Naive thymus-derived CD4-positive, alpha-beta T cell (primary cell): ENCODE measurements around the gene TMUB2. TPM values are rescaled to one million over a fixed set of nuclear protein-coding genes. Genes with fewer than 3 reads are reported as not detected.
"Not testable (repeated sequence)": the region's sequence is repeated elsewhere in the genome, so short reads cannot be mapped to it uniquely, and the experiment has no call there.

ENCODE experiments used
- ATAC-seq: fragments of 150-1000 bp; cut with Tn5 transposase; 2 replicates; pipeline ENCODE4 v1.10.0; 2021; ENCODE audit warnings: mild to moderate bottlenecking, moderate library complexity
- CTCF ChIA-PET: fragments of 350-600 bp; sonication (Branson Sonifier 250); formaldehyde crosslinking; loops from one replicate; lab custom pipeline; 2021; ENCODE audit warnings: antibody characterized with exemption; lab: Charles Lee
- POLR2A ChIA-PET: fragments of 350-600 bp; sonication (Branson Sonifier 250); formaldehyde crosslinking; loops from one replicate; lab custom pipeline; 2021; ENCODE audit warnings: antibody characterized with exemption, inconsistent platforms; lab: Charles Lee
- DNase-seq, 9 donors: peaks; one replicate each; pipeline versions ENCODE4 v3.0.0 to v3.0.0-alpha.2; 2020 to 2022; ENCODE audit warnings: mixed read lengths in 1 of 9
- H3K27ac ChIP-seq: one replicate; pipeline ENCODE4 v1.7.0; 2013; ENCODE audit warnings: mild to moderate bottlenecking, low read depth, low read length, moderate library complexity
- H3K27me3 ChIP-seq, 2 donors: one replicate each; pipeline ENCODE4 v1.7.0; 2013; ENCODE audit warnings: low read length in 2 of 2, mild to moderate bottlenecking in 2 of 2, moderate library complexity in 2 of 2; ENCODE audit not compliant: control insufficient read depth in 2 of 2, insufficient read depth in 2 of 2
- H3K36me3 ChIP-seq, 3 experiments: 1 replicate in 2 of 3; 2 replicates in 1 of 3; pipeline ENCODE4 v1.7.0; 2013; ENCODE audit warnings: low read length in 3 of 3, mild to moderate bottlenecking in 3 of 3, moderate library complexity in 1 of 3; ENCODE audit not compliant: insufficient read depth in 3 of 3, control insufficient read depth in 2 of 3
- H3K4me1 ChIP-seq, 2 donors: one replicate each; pipeline ENCODE4 v1.7.0; 2013; ENCODE audit warnings: low read length in 2 of 2, mild to moderate bottlenecking in 2 of 2, moderate library complexity in 1 of 2; ENCODE audit not compliant: control insufficient read depth in 2 of 2, insufficient read depth in 2 of 2
- H3K4me3 ChIP-seq: 2 replicates; pipeline ENCODE4 v1.7.0; 2013; ENCODE audit warnings: mild to moderate bottlenecking, low read length
- H3K9me3 ChIP-seq, 3 experiments: 1 replicate in 2 of 3; 2 replicates in 1 of 3; pipeline ENCODE4 v1.7.0; 2013; ENCODE audit warnings: low read length in 3 of 3; ENCODE audit not compliant: control insufficient read depth in 2 of 3
- H3K27ac Mint-ChIP-seq, 9 donors: one replicate each; pipeline ENCODE4 v1.8.0; 2020 to 2022; ENCODE audit warnings: mixed read lengths in 9 of 9, mild to moderate bottlenecking in 8 of 9, moderate library complexity in 5 of 9, inconsistent platforms in 2 of 9
- H3K27me3 Mint-ChIP-seq, 5 donors: one replicate each; pipeline ENCODE4 v1.8.0; 2021 to 2022; ENCODE audit warnings: mixed read lengths in 5 of 5, mild to moderate bottlenecking in 1 of 5
- H3K36me3 Mint-ChIP-seq, 5 donors: one replicate each; pipeline ENCODE4 v1.8.0; 2020 to 2022; ENCODE audit warnings: mixed read lengths in 5 of 5, mild to moderate bottlenecking in 3 of 5, inconsistent platforms in 1 of 5
- H3K4me1 Mint-ChIP-seq, 7 donors: one replicate each; pipeline ENCODE4 v1.8.0; 2020 to 2022; ENCODE audit warnings: mixed read lengths in 7 of 7, mild to moderate bottlenecking in 3 of 7, inconsistent platforms in 1 of 7
- H3K4me3 Mint-ChIP-seq, 10 donors: one replicate each; pipeline ENCODE4 v1.8.0; 2020 to 2022; ENCODE audit warnings: mild to moderate bottlenecking in 10 of 10, mixed read lengths in 10 of 10, moderate library complexity in 6 of 10, inconsistent platforms in 2 of 10
- H3K9me3 Mint-ChIP-seq, 11 donors: one replicate each; pipeline ENCODE4 v1.8.0; 2020 to 2022; ENCODE audit warnings: mixed read lengths in 11 of 11, mild to moderate bottlenecking in 4 of 11, inconsistent platforms in 1 of 11, moderate library complexity in 1 of 11
- intact Hi-C, 2 donors: fragments of 100-400 bp; cut with micrococcal nuclease; formaldehyde crosslinking; loops; one replicate each; pipeline ENCODE4 v1.15.1; 2023
- polyA plus RNA-seq, 2 donors: library from polyadenylated mRNA; unstranded; fragments of 300-500 nt; fragmentation: Illumina TruSeq; gene quantifications; one replicate each; pipeline ENCODE4 v1.2.3, GENCODE V29; 2021
- total RNA-seq, 6 experiments: library from RNA in 5 of 6; stranded (reverse) in 5 of 6; gene quantifications; 1 replicate in 5 of 6; 2 replicates in 1 of 6; pipeline ENCODE4 v1.2.3 and lab custom pipeline; 2021 to 2026

The TMUB2 gene
- total and polyA plus RNA-seq, 7 experiments from 2014 or later, result 21.8 to 56.0 (median 39.3) TPM

DNA sequence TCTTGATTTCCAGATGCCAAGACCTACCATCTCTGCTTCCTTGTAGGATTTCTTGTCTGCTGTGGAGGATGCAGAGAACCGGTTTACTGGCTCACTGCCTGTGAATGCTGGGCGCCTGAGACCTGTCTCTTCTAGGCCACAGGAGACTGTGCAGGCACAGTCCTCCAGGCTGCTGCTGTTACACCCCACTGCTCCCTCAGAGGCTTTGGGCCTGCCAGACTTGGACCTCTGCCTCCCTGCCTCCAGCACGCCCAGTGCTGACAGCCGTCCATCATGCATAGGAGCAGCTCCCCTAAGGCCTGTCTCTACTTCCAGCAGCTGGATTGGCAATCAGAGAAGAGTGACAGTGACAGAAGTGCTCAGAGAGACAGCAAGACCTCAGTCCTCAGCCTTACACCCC lies 39.0 kb upstream of the TMUB2 start:
- no peak overlapping the region for H3K4me3 ChIP-seq
- DNase-seq, result no peak
- Mint-ChIP-seq H3K36me3 (peaks cover 0 to 10% (median 0%) of the 10 kb centered on the region in 5 donors), H3K27me3 (no peaks in the 10 kb centered on the region), H3K9me3 (no peaks in the 10 kb centered on the region), H3K27ac (no peak overlapping the region), H3K4me1 (peaks cover 0 to 20% (median 0%) of the 10 kb centered on the region in 7 donors), H3K4me3 (no peak overlapping the region)
- no peaks in the 10 kb centered on the region for H3K36me3 ChIP-seq
- intact Hi-C loops, result no loop called here
- H3K27ac ChIP-seq, result no peak overlapping the region
- ChIA-PET POLR2A (no interaction called here), CTCF (interaction anchor here (1.5 kb wide), 1 partner anchor 21 kb away, joined by 3 read pairs; no protein-coding TSS in a partner anchor)
- no peaks in the 10 kb centered on the region for H3K4me1 ChIP-seq
- no peaks in the 10 kb centered on the region for H3K27me3 ChIP-seq
- no peak for ATAC-seq
- no peaks in the 10 kb centered on the region for H3K9me3 ChIP-seq

DNA sequence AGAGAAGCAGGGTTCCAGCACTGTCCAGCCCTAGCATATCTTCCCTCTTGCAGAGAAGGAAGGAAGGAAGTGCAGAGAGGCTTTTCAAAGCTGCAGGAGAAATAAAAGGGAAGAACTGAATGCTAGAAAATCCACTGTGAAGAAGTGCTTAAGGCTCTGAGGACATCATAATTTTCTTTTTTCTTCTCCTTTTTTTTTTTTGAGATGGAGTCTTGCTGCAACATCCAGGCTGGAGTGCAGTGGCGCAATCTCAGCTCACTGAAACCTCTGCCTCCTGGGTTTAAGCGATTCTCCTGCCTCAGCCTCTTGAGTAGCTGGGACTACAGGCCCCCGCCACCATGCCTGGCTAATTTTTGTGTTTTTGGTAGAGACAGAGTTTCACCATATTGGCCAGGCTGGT lies 37.7 kb upstream of the TMUB2 start:
- intact Hi-C loops, H3K27me3 Mint-ChIP-seq, H3K36me3 ChIP-seq, H3K9me3 Mint-ChIP-seq, H3K27me3 ChIP-seq, H3K27ac Mint-ChIP-seq, POLR2A ChIA-PET, H3K36me3 Mint-ChIP-seq, ATAC-seq, DNase-seq, H3K27ac ChIP-seq, H3K9me3 ChIP-seq, H3K4me3 ChIP-seq, H3K4me1 ChIP-seq, H3K4me3 Mint-ChIP-seq: not testable (repeated sequence)
- CTCF ChIA-PET, result interaction anchor here (1.0 to 1.5 kb wide), 3 partner anchors 19 to 107 kb away, joined by 3 to 4 read pairs (median 3); partner anchors contain the start of gene TMUB2
- H3K4me1 Mint-ChIP-seq, result peaks cover 0 to 21% (median 0%) of the 10 kb centered on the region in 7 donors

DNA sequence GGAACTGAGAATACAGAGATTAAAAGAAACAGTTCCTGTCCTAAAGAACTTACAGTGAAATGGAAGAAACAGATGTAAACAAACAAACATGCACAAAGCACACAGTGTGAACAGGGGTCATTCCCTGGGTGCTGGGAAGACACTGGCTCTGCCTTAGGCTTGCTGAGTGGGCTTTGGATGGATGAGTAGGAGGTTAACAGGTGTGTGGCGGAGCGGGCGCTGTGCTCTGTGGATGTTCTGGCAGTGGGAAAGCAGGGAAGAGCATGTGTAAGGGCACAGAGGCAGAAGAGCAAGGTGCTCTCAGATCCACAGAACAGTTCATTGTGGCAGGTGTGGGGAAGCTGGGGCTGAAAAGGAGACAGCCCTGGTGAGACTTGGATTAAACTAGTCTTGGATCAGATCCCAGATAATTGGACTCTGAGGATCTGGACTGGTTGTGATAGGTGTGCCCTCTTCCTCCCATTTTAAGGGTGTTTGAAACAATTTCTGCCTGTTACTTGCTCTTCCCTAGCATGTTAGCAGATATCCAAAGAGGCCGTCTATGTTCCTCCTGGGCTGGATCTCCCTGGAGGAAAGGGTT lies 36.9 kb upstream of the TMUB2 start:
- no peak overlapping the region for H3K4me3 ChIP-seq
- H3K27ac ChIP-seq, result no peak overlapping the region
- ChIA-PET POLR2A (interaction anchor here (0.7 kb wide), 1 partner anchor 72 kb away, joined by 3 read pairs; no protein-coding TSS in a partner anchor), CTCF (no interaction called here)
- Mint-ChIP-seq H3K36me3 (peaks cover 0 to 13% (median 0%) of the 10 kb centered on the region in 5 donors), H3K9me3 (no peaks in the 10 kb centered on the region), H3K27me3 (no peaks in the 10 kb centered on the region), H3K27ac (peak overlapping the region in 3 of 9 donors; percentile 44 to 77 (median 51)), H3K4me3 (peak overlapping the region in 1 of 10 donors; percentile 5), H3K4me1 (peaks cover 0 to 21% (median 0%) of the 10 kb centered on the region in 7 donors)
- DNase-seq (no peak), ATAC-seq (no peak)
- no peaks in the 10 kb centered on the region for H3K9me3 ChIP-seq
- intact Hi-C loops, result no loop called here
- H3K27me3 ChIP-seq, result no peaks in the 10 kb centered on the region
- H3K36me3 ChIP-seq, result no peaks in the 10 kb centered on the region
- H3K4me1 ChIP-seq, result no peaks in the 10 kb centered on the region

DNA sequence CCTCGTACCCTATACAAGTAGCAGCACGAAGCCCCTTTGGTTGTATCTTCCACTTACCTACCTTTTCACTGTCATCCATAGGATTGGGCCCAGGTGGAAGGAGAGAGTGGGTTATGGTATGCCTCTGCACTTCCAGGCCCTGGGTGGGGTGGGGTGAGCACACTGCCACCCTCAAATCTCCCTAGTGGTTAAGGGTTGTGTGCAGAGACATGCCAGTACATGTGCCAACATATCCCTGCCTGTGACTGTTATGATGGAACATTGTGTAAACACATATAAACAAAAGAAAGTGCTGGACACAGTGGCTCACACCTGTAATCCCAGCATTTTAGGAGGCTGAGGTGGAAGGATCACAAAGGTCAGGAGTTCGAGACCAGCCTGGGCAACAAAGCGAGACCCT lies 33.9 kb upstream of the TMUB2 start:
- DNase-seq (no peak), ATAC-seq (no peak)
- POLR2A ChIA-PET, result interaction anchor here (1.1 kb wide), 1 partner anchor 17 kb away, joined by 3 read pairs; the partner anchor contains the start of gene ASB16
- H3K4me1 ChIP-seq, result no peaks in the 10 kb centered on the region
- peaks cover 0 to 14% (median 0%) of the 10 kb centered on the region in 7 donors for H3K4me1 Mint-ChIP-seq
- H3K27ac Mint-ChIP-seq, result peak overlapping the region in 1 of 9 donors; percentile 9
- H3K27ac ChIP-seq, result no peak overlapping the region
- H3K27me3 ChIP-seq, result no peaks in the 10 kb centered on the region
- no peaks in the 10 kb centered on the region for H3K27me3 Mint-ChIP-seq
- CTCF ChIA-PET, result no interaction called here
- intact Hi-C loops, result no loop called here
- no peaks in the 10 kb centered on the region for H3K36me3 ChIP-seq
- H3K36me3 Mint-ChIP-seq, result peaks cover 0 to 9% (median 0%) of the 10 kb centered on the region in 5 donors
- no peaks in the 10 kb centered on the region for H3K9me3 Mint-ChIP-seq
- no peak overlapping the region for H3K4me3 Mint-ChIP-seq
- H3K4me3 ChIP-seq, result no peak overlapping the region
- no peaks in the 10 kb centered on the region for H3K9me3 ChIP-seq

DNA sequence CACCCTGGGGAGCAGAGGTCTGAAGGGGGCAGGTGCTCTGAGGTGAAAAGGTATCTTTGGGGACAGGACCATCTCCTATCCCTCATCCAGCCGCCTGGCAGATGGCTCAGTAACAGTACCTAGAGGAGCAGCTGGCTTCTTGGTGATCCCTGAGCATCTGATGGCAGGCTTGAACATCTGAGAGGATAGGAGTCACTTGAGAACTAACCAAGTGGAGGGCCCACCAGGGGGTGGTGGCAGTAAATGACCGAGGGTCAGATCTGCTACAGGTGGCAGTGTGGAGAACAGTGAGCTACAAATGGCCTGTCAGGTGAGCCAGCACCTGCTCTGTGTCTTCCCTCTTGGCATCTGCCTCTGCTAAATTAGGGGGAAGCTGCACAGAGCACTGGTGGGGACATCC lies 31.3 kb upstream of the TMUB2 start:
- Mint-ChIP-seq H3K9me3 (no peaks in the 10 kb centered on the region), H3K4me3 (no peak overlapping the region), H3K27me3 (no peaks in the 10 kb centered on the region), H3K27ac (no peak overlapping the region), H3K36me3 (peaks cover 0 to 5% (median 0%) of the 10 kb centered on the region in 5 donors), H3K4me1 (peaks cover 0 to 7% (median 0%) of the 10 kb centered on the region in 7 donors)
- Histone ChIP-seq H3K9me3 (no peaks in the 10 kb centered on the region), H3K4me3 (no peak overlapping the region), H3K36me3 (no peaks in the 10 kb centered on the region), H3K4me1 (no peaks in the 10 kb centered on the region), H3K27ac (no peak overlapping the region), H3K27me3 (no peaks in the 10 kb centered on the region)
- ChIA-PET CTCF (interaction anchor here (0.6 kb wide), 1 partner anchor 113 kb away, joined by 4 read pairs; no protein-coding TSS in a partner anchor), POLR2A (interaction anchor here (0.5 to 0.6 kb wide), 2 partner anchors 86 to 137 kb away, joined by 4 to 5 read pairs; no protein-coding TSS in a partner anchor)
- DNase-seq (no peak), ATAC-seq (no peak)
- intact Hi-C loops, result no loop called here

DNA sequence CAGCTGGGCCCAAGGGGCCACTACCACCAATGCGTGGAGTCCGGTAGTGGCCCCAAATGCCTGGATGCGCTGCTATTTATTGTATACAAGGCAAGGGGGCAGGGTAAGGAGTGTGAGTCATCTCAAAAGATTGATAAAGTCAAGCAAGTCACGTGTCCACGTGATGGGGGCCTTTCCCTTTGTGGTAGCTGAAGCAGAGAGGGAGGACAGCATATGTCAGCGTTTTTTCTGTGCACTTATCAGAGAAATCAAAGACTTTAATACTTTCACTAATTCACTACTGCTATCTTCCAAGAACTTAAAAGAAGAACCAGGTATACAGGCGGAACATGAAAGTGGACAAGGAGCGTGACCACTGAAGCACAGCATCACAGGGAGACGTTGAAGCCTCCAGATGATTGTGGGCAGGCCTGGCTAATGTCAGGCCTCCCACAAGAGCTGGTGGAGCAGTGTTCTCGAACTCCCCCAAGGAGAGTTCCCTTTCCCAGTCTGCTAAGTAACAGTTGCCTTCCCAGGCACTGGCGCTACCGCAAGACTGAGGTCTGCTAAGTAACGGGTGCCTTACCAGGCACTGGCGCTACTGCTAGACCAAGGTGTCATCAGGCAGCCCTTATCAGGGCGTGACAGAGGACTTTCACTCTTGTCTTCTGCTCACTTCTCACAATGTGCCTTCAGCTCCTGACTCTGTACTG lies 27.1 kb upstream of the TMUB2 start:
- Histone ChIP-seq H3K4me1 (no peaks in the 10 kb centered on the region), H3K4me3 (no peak overlapping the region), H3K9me3 (no peaks in the 10 kb centered on the region), H3K27ac (no peak overlapping the region), H3K27me3 (no peaks in the 10 kb centered on the region), H3K36me3 (no peaks in the 10 kb centered on the region)
- no peaks in the 10 kb centered on the region for H3K9me3 Mint-ChIP-seq
- POLR2A ChIA-PET, result interaction anchor here (1.2 kb wide), 1 partner anchor 13 kb away, joined by 3 read pairs; no protein-coding TSS in a partner anchor
- no peak overlapping the region for H3K27ac Mint-ChIP-seq
- H3K4me1 Mint-ChIP-seq, result no peaks in the 10 kb centered on the region
- H3K4me3 Mint-ChIP-seq, result no peak overlapping the region
- DNase-seq (no peak), ATAC-seq (peak; percentile 45)
- CTCF ChIA-PET, result interaction anchor here (0.6 kb wide), 1 partner anchor 205 kb away, joined by 4 read pairs; no protein-coding TSS in a partner anchor
- H3K36me3 Mint-ChIP-seq, result peaks cover 0 to 8% (median 0%) of the 10 kb centered on the region in 5 donors
- intact Hi-C loops, result no loop called here
- H3K27me3 Mint-ChIP-seq, result no peaks in the 10 kb centered on the region
